Body of pancreas (tissue), 4 donors: Measurements from ENCODE around the gene C19orf81.

Experiments used
- CTCF ChIP-seq, 7 experiments: fragments of 450-650 bp in 4 of 7; fragments of 200-600 bp in 3 of 7; sonication (generic) in 3 of 7; IDR thresholded peaks; one replicate each; pipeline ENCODE4 v1.5.1; 2016 to 2019; ENCODE audit warnings: antibody characterized with exemption in 7 of 7
- POLR2A ChIP-seq, 3 donors: fragments of 450-650 bp; IDR thresholded peaks; one replicate each; pipeline ENCODE4 v1.6.1; 2016; ENCODE audit warnings: antibody characterized with exemption in 3 of 3, mild to moderate bottlenecking in 2 of 3

- TF ChIP-seq CTCF (IDR thresholded peaks at IDR 0.05): no peak
- TF ChIP-seq POLR2A (IDR thresholded peaks at IDR 0.05): no peak
Observed at GRCh38 chr19:50677636-50678035, 28.4 kb downstream of the C19orf81 start.
